Measurements from ENCODE around the gene CAB39. TPM values are rescaled to one million over a fixed set of nuclear protein-coding genes. Genes with fewer than 3 reads are reported as not detected.

CAB39 gene
- total RNA-seq, 1 donor from 2014 or later, result 59.0 TPM

DNA sequence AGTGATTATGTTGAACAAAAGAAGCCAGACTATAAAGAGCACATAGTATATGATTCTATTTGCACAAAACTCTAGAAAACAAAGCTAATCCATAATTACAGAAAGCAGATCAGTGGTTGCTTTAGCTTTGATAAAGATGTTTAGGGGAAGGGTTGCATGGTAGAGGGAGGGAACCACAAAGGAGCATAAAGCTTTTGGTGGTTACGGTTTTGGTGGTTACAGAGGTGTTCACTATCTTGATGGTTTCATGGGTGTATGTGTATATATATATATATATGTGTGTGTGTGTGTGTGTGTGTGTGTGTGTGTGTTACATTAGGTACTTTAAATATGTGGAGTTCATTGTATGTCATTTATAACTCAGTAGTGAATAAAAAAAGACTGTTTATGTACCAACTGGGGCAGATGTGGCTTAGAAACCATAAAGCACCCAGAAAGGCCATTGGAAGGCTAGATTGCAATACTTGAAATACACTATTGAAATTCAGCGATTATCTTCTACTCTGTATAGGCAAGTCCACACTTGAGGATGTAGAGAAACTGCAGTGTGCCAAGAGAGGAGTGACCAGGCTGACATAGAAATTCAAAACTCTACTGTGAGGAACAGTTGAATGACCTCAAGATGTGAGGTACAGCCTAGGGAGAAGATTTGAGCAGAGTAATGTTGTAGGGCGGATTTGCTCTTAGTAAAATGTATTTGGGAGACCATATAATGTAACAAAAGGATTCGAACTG is 60.6 kb downstream of the CAB39 start:
- no peaks in the 10 kb centered on the region for H3K9me3 Mint-ChIP-seq
- Histone ChIP-seq H3K27ac (no peak overlapping the region), H3K4me3 (no peak overlapping the region), H3F3A (ENCODE audit: low read depth) (no peaks in the 10 kb centered on the region), H3K9ac (no peak overlapping the region), H2AFZ (replicated peaks) (no peak overlapping the region), H3K4me2 (no peak overlapping the region), H3K36me3 (peaks cover 13% of the 10 kb centered on the region), H3K9me3 (ENCODE audit: low read depth) (no peaks in the 10 kb centered on the region), H4K20me1 (ENCODE audit: low read depth) (no peaks in the 10 kb centered on the region), H3K4me1 (no peaks in the 10 kb centered on the region), H3K79me2 (ENCODE audit: low read depth) (peaks cover 5% of the 10 kb centered on the region), H3K27me3 (no peaks in the 10 kb centered on the region)
- peaks cover 36% of the 10 kb centered on the region for H3K36me3 Mint-ChIP-seq
- DNase-seq (ENCODE audit: low spot score), result no peak
- no peak for TF ChIP-seq EZH2phosphoT487 (IDR thresholded peaks at IDR 0.05)
- TF ChIP-seq, protein P1, sequence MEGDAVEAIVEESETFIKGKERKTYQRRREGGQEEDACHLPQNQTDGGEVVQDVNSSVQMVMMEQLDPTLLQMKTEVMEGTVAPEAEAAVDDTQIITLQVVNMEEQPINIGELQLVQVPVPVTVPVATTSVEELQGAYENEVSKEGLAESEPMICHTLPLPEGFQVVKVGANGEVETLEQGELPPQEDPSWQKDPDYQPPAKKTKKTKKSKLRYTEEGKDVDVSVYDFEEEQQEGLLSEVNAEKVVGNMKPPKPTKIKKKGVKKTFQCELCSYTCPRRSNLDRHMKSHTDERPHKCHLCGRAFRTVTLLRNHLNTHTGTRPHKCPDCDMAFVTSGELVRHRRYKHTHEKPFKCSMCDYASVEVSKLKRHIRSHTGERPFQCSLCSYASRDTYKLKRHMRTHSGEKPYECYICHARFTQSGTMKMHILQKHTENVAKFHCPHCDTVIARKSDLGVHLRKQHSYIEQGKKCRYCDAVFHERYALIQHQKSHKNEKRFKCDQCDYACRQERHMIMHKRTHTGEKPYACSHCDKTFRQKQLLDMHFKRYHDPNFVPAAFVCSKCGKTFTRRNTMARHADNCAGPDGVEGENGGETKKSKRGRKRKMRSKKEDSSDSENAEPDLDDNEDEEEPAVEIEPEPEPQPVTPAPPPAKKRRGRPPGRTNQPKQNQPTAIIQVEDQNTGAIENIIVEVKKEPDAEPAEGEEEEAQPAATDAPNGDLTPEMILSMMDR (IDR thresholded peaks at IDR 0.05), result no peak
- TF ChIP-seq EZH2 (IDR thresholded peaks at IDR 0.05), result no peak
- H3K27ac Mint-ChIP-seq, result no peak overlapping the region
- H3K27me3 Mint-ChIP-seq (ENCODE audit: insufficient read depth, low read depth), result no peaks in the 10 kb centered on the region
- H3K4me3 Mint-ChIP-seq, result no peak overlapping the region
- H3K4me1 Mint-ChIP-seq, result no peaks in the 10 kb centered on the region

DNA sequence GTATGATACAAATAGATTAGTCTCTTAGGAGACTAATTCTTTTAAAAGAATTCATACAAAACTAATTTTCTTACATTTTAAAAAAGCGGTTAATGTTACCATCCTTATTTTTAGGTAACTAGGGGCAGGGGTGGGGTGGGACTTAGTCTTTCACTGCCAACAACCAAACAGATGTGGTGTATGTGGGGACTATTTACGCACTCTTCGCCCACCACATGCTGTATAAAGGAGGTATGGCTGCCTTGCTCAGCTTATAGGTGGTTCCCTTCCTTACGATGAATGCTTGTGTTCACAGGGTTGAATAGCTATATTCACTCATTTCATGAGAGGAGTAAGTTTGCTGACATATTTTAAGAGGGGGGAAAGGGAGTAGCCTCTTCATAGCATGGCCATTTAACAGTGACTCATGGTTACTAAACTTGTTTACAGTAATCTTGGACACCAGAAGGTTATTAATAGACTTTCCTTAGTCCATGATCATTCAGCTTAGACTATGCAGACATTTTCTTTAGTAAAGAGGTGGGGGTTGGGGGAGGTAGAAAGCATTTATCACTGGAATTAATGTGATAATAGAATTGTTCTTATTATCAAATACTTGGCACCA is 61.8 kb downstream of the CAB39 start:
- H3F3A ChIP-seq (ENCODE audit: low read depth), result no peaks in the 10 kb centered on the region
- H3K4me3 ChIP-seq, result no peak overlapping the region
- Mint-ChIP-seq H3K27ac (no peak overlapping the region), H3K36me3 (peaks cover 30% of the 10 kb centered on the region), H3K4me1 (no peaks in the 10 kb centered on the region), H3K4me3 (no peak overlapping the region), H3K27me3 (ENCODE audit: insufficient read depth, low read depth) (no peaks in the 10 kb centered on the region), H3K9me3 (no peaks in the 10 kb centered on the region)
- no peaks in the 10 kb centered on the region for H3K27me3 ChIP-seq
- H4K20me1 ChIP-seq (ENCODE audit: low read depth), result no peaks in the 10 kb centered on the region
- no peak overlapping the region for H3K9ac ChIP-seq
- H2AFZ ChIP-seq (replicated peaks), result no peak overlapping the region
- TF ChIP-seq EZH2phosphoT487 (IDR thresholded peaks at IDR 0.05) (no peak), EZH2 (IDR thresholded peaks at IDR 0.05) (no peak)
- TF ChIP-seq, protein P1 (IDR thresholded peaks at IDR 0.05), result no peak
- H3K9me3 ChIP-seq (ENCODE audit: low read depth), result no peaks in the 10 kb centered on the region
- no peaks in the 10 kb centered on the region for H3K4me1 ChIP-seq
- peaks cover 5% of the 10 kb centered on the region for H3K79me2 ChIP-seq (ENCODE audit: low read depth)
- DNase-seq (ENCODE audit: low spot score), result no peak
- H3K36me3 ChIP-seq, result peaks cover 6% of the 10 kb centered on the region
- H3K27ac ChIP-seq, result no peak overlapping the region
- no peak overlapping the region for H3K4me2 ChIP-seq

DNA sequence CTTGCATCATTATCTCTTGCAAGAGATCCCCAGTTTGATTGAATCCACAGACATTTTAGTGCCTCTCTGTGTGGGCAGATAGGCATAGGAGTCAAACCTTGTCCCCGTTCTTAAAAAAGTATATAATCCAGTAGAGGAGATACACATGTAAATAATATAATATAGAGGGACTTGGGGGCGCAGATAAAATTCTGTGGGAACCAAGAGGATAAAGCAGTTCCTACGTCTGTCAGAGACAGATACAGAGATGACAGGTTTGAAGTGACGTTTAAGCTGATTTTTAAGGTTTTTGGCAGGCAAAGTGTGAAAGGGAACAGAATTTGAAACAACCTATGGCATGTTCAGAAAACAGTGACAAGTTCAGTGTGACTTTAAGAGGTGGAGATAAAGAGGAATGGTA is 63.1 kb downstream of the CAB39 start:
- Mint-ChIP-seq H3K9me3 (no peaks in the 10 kb centered on the region), H3K27me3 (ENCODE audit: insufficient read depth, low read depth) (no peaks in the 10 kb centered on the region), H3K27ac (no peak overlapping the region), H3K4me3 (no peak overlapping the region), H3K4me1 (no peaks in the 10 kb centered on the region), H3K36me3 (peaks cover 35% of the 10 kb centered on the region)
- Histone ChIP-seq H3K27me3 (no peaks in the 10 kb centered on the region), H3K79me2 (ENCODE audit: low read depth) (peaks cover 7% of the 10 kb centered on the region), H3K4me3 (no peak overlapping the region), H3K36me3 (peaks cover 6% of the 10 kb centered on the region), H2AFZ (replicated peaks) (no peak overlapping the region), H3K9ac (no peak overlapping the region), H3K4me1 (no peaks in the 10 kb centered on the region), H4K20me1 (ENCODE audit: low read depth) (no peaks in the 10 kb centered on the region), H3K27ac (no peak overlapping the region), H3K9me3 (ENCODE audit: low read depth) (no peaks in the 10 kb centered on the region), H3F3A (ENCODE audit: low read depth) (no peaks in the 10 kb centered on the region), H3K4me2 (no peak overlapping the region)
- TF ChIP-seq EZH2 (IDR thresholded peaks at IDR 0.05) (no peak), EZH2phosphoT487 (IDR thresholded peaks at IDR 0.05) (no peak)
- TF ChIP-seq, protein P1 (IDR thresholded peaks at IDR 0.05), result no peak
- no peak for DNase-seq (ENCODE audit: low spot score)

Measured in neural progenitor cell (in vitro differentiated cells).